GM21515 (cell line): ENCODE data around the gene FYCO1.

Experiments
- ATAC-seq: cut with Tn5 transposase; IDR thresholded peaks from one replicate; pipeline ENCODE4 v1.9.1; 2021; ENCODE audit not compliant: unreplicated experiment

Gene FYCO1

GRCh38 chr3:45921158-45922038 lies 74.2 kb downstream of the FYCO1 start:
- ATAC-seq, result no peak

GRCh38 chr3:45917146-45917898 lies 78.3 kb downstream of the FYCO1 start:
- no peak for ATAC-seq

GRCh38 chr3:45915518-45916231 lies 79.9 kb downstream of the FYCO1 start:
- ATAC-seq, result peak; percentile 68

- ATAC-seq, result no peak
Observed at GRCh38 chr3:45915059-45915439, 80.6 kb downstream of the FYCO1 start.

GRCh38 chr3:45914362-45915058 lies 81.1 kb downstream of the FYCO1 start:
- no peak for ATAC-seq

GRCh38 chr3:45912435-45912834 lies 83.2 kb downstream of the FYCO1 start:
- no peak for ATAC-seq

GRCh38 chr3:45911511-45912226 lies 84.0 kb downstream of the FYCO1 start:
- ATAC-seq, result no peak

GRCh38 chr3:45910892-45911291 lies 84.7 kb downstream of the FYCO1 start:
- no peak for ATAC-seq

GRCh38 chr3:45909542-45909941 lies 86.1 kb downstream of the FYCO1 start:
- no peak for ATAC-seq

GRCh38 chr3:45908761-45909160 lies 86.9 kb downstream of the FYCO1 start:
- no peak for ATAC-seq

GRCh38 chr3:45907769-45908705 lies 87.6 kb downstream of the FYCO1 start:
- ATAC-seq, result no peak

GRCh38 chr3:45906681-45907407 lies 88.8 kb downstream of the FYCO1 start:
- ATAC-seq, result no peak

GRCh38 chr3:45905755-45906154 lies 89.9 kb downstream of the FYCO1 start:
- ATAC-seq, result no peak

GRCh38 chr3:45904931-45905330 lies 90.7 kb downstream of the FYCO1 start:
- ATAC-seq, result peak; percentile 48

GRCh38 chr3:45896956-45897355 lies 98.7 kb downstream of the FYCO1 start:
- ATAC-seq, result no peak

- no peak for ATAC-seq
Observed at GRCh38 chr3:45895686-45896468, 99.7 kb downstream of the FYCO1 start.

- no peak for ATAC-seq
Observed at GRCh38 chr3:45894015-45894414, 101.6 kb downstream of the FYCO1 start.

- ATAC-seq, result no peak
Observed at GRCh38 chr3:45892161-45892560, 103.5 kb downstream of the FYCO1 start.
